Skeletal muscle satellite cell (primary cell): Measurements from ENCODE around the gene MS4A15.

ENCODE experiments used
- H3K27me3 ChIP-seq: 2 replicates; pipeline ENCODE4 v1.7.0; 2013; ENCODE audit warnings: low read length; ENCODE audit not compliant: control insufficient read depth, insufficient read depth
- H3K36me3 ChIP-seq: 2 replicates; pipeline ENCODE4 v1.7.0; 2013; ENCODE audit warnings: mild to moderate bottlenecking, control low read depth, low read length; ENCODE audit not compliant: insufficient read depth
- H3K4me1 ChIP-seq: 2 replicates; pipeline ENCODE4 v1.7.0; 2013; ENCODE audit warnings: low read length; ENCODE audit not compliant: control insufficient read depth, insufficient read depth
- H3K4me2 ChIP-seq: 2 replicates; pipeline ENCODE4 v1.7.0; 2013; ENCODE audit warnings: mild to moderate bottlenecking, low read length
- H3K4me3 ChIP-seq: 2 replicates; pipeline ENCODE4 v1.7.0; 2013; ENCODE audit warnings: low read length
- H3K9ac ChIP-seq: 2 replicates; pipeline ENCODE4 v1.7.0; 2013; ENCODE audit warnings: mild to moderate bottlenecking, low read depth, low read length, moderate library complexity
- H3K9me3 ChIP-seq: replicated peaks from 2 replicates; pipeline ENCODE4 v1.7.0; 2013; ENCODE audit warnings: mild to moderate bottlenecking, control low read depth, low read length

Gene MS4A15

GRCh38 chr11:60780065-60780464, 23.4 kb downstream of the MS4A15 start:
- Histone ChIP-seq H3K9ac (no peak overlapping the region), H3K27me3 (peaks cover 8% of the 10 kb centered on the region), H3K4me3 (no peak overlapping the region), H3K9me3 (no peaks in the 10 kb centered on the region), H3K36me3 (no peaks in the 10 kb centered on the region), H3K4me2 (no peak overlapping the region), H3K4me1 (peaks cover 8% of the 10 kb centered on the region)

DNA sequence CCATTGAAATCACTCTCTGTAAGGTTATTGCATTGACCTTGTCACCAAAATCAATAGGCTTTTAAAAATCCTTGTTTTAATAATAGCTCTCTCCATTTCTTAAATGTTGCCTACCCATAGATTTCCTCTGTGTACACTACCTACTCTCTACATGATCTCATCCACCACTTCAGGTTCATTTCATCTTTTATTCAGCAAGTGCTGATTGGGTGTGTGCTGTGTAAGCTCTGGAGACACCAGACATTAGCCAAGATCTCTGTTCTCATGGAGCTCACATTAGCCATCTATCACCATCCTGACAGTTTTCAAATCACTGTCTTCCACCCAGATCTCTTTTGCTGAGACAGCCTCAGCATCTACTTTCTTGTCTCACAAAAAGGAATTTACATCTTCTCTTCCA, 24.1 kb downstream of the MS4A15 start:
- Histone ChIP-seq H3K9ac (no peak overlapping the region), H3K4me1 (peaks cover 8% of the 10 kb centered on the region), H3K36me3 (no peaks in the 10 kb centered on the region), H3K27me3 (peaks cover 9% of the 10 kb centered on the region), H3K9me3 (no peaks in the 10 kb centered on the region), H3K4me2 (no peak overlapping the region), H3K4me3 (no peak overlapping the region)

DNA sequence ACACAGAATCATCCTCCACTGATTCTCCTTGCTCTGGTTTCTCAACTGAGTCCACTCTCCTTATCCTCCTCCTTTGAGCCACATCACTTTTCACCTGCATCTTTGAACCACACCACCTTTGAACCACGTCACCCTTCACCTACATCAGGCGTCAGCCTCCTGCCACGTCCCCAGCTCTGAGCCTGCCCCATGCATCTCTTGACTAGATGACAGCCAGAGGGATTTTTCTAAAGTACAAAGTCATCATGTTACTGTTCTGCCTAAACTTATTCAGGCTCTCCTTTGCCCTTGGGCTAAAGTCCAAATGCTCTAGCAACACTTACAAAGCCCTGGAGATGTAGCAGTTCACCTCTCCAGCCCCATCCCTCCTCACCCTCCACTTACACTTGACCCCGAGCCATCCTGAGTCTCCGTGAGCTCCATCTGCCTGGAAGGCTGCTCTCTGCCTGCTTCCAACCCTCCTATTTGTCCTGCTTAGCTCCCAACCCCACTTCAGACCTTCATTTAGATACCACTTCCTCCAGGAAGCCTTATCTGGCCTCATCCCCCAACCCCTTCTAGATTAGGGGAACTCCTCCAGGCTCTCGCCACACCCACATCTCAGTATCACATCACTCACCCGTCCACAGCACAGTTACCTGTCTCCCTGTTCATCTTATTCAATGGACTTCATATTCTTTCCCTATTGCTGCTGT, 24.8 kb downstream of the MS4A15 start:
- Histone ChIP-seq H3K9me3 (no peaks in the 10 kb centered on the region), H3K27me3 (peaks cover 9% of the 10 kb centered on the region), H3K4me2 (no peak overlapping the region), H3K4me3 (no peak overlapping the region), H3K4me1 (peaks cover 8% of the 10 kb centered on the region), H3K9ac (no peak overlapping the region), H3K36me3 (no peaks in the 10 kb centered on the region)

GRCh38 chr11:60781981-60782316, 25.3 kb downstream of the MS4A15 start:
- Histone ChIP-seq H3K4me3 (no peak overlapping the region), H3K36me3 (no peaks in the 10 kb centered on the region), H3K9me3 (no peaks in the 10 kb centered on the region), H3K4me1 (peaks cover 5% of the 10 kb centered on the region), H3K4me2 (no peak overlapping the region), H3K27me3 (peaks cover 9% of the 10 kb centered on the region), H3K9ac (no peak overlapping the region)

DNA sequence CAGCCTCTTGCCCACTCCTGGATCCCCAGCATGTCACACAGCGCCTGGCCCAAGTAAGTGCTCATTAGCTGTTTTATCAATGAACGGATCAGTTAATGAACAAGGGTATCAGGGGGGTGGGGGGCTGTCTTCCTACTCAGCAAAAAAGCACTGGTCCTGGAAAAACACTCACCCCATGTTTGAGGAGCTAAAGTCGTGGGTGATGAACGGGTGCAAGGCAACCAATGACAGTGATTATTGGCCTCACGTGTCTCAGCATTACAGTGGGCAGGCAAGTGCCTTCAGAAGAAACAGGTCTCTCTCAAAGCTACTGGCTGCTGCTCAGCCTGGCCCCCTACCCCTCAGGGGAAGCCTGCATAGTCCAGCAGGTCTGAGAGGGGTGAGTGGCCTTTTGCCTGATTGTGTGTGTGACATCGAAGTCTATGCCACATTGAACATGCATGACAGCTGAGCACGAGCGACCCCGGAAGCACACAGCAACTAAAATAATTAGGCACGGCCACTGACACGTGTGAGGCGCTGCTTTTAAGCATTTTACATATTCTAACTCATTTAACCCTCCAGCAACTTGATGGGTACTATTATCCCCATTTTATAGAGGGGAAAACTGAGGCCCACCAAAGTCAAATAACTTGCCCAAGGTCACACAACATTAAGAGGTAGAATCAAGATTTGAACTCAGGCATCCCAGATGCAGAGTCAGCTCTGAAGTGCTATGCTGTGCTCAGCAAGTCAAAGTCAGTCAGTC, 25.9 kb downstream of the MS4A15 start:
- Histone ChIP-seq H3K36me3 (no peaks in the 10 kb centered on the region), H3K4me3 (no peak overlapping the region), H3K9ac (no peak overlapping the region), H3K4me2 (no peak overlapping the region), H3K9me3 (no peaks in the 10 kb centered on the region), H3K4me1 (no peaks in the 10 kb centered on the region), H3K27me3 (peaks cover 9% of the 10 kb centered on the region)

- no peaks in the 10 kb centered on the region for H3K36me3 ChIP-seq
- H3K27me3 ChIP-seq: peaks cover 9% of the 10 kb centered on the region
- no peak overlapping the region for H3K9ac ChIP-seq
- H3K9me3 ChIP-seq: no peaks in the 10 kb centered on the region
- no peak overlapping the region for H3K4me2 ChIP-seq
- no peak overlapping the region for H3K4me3 ChIP-seq
- H3K4me1 ChIP-seq: no peaks in the 10 kb centered on the region
Measured at GRCh38 chr11:60783141-60783484, 26.4 kb downstream of the MS4A15 start.

DNA sequence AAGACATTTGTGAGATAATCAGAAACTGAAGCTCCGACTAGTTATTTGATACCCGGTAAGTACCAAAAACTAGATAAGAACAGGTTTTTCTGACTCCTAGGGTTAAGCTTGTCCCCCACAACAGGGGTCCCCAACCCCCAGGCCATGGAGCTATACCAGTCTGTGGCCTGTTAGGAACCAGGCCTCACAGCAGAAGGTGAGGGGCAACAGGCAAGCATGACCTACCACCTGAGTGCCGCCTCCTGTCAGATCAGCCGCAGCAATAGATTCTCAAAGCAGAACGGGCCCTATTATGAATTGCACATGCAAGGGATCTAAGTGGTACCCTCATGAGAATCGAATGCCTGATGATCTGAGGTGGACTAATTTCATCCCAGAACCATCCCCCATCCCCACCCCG, 27.2 kb downstream of the MS4A15 start:
- H3K36me3 ChIP-seq: no peaks in the 10 kb centered on the region
- H3K9ac ChIP-seq: no peak overlapping the region
- H3K27me3 ChIP-seq: peaks cover 9% of the 10 kb centered on the region
- H3K9me3 ChIP-seq: no peaks in the 10 kb centered on the region
- H3K4me1 ChIP-seq: no peaks in the 10 kb centered on the region
- no peak overlapping the region for H3K4me2 ChIP-seq
- no peak overlapping the region for H3K4me3 ChIP-seq

GRCh38 chr11:60785136-60785535, 28.5 kb downstream of the MS4A15 start, which contains the start of gene MS4A10:
Gene MS4A10 (plus strand): TSS chr11:60785333. CDS start chr11:60790336, 5,003 bp downstream.
- Histone ChIP-seq H3K9me3 (no peaks in the 10 kb centered on the region), H3K4me1 (no peaks in the 10 kb centered on the region), H3K36me3 (no peaks in the 10 kb centered on the region), H3K4me2 (no peak within 1 kb of the TSS), H3K27me3 (peaks cover 9% of the 10 kb centered on the region), H3K4me3 (no peak within 1 kb of the TSS), H3K9ac (no peak within 1 kb of the TSS)

- H3K9ac ChIP-seq: no peak overlapping the region
- H3K4me2 ChIP-seq: no peak overlapping the region
- no peaks in the 10 kb centered on the region for H3K9me3 ChIP-seq
- H3K4me3 ChIP-seq: no peak overlapping the region
- H3K4me1 ChIP-seq: no peaks in the 10 kb centered on the region
- H3K27me3 ChIP-seq: peaks cover 7% of the 10 kb centered on the region
- H3K36me3 ChIP-seq: no peaks in the 10 kb centered on the region
Measured at GRCh38 chr11:60785806-60786361, 29.2 kb downstream of the MS4A15 start.

DNA sequence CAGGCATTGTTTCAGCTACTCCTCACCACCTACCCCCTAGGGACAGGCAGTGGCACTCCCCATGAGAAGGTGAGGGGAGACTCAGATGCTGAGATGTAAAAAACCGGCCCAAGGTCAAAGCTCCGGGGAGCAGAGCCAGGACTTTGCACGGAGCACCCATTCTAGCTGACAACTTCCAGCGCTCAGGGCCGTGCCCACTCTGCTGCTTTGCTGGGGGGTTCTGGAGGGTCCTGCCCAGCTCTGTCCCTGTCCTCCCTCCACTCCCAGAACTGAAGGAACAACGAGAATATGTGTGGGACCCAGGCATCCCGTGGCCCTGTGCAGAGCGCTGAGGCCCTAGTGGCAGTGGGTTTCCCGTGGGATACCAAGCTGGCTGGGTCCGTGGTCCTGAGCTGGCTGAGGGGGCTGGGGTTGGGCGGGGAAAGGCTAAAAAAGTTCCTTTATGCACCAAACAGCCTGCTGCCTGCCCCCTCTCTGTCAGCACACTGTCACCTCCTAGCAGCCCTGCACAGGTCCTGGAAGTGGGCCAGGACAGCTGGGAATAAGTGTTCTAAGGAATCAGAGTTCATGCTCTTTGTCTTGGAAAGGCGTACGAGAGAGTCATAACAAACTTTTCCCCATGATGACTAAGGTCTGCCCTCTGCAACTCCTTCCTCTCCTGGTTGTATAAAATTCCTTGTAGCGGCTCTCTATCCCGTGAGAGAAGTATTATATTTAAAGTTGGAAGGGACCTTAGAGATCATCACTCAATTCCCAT, 30.3 kb downstream of the MS4A15 start:
- Histone ChIP-seq H3K4me2 (no peak overlapping the region), H3K27me3 (peaks cover 6% of the 10 kb centered on the region), H3K9me3 (no peaks in the 10 kb centered on the region), H3K4me3 (no peak overlapping the region), H3K4me1 (no peaks in the 10 kb centered on the region), H3K36me3 (no peaks in the 10 kb centered on the region), H3K9ac (no peak overlapping the region)

- Histone ChIP-seq H3K9ac (no peak overlapping the region), H3K4me2 (no peak overlapping the region), H3K4me1 (no peaks in the 10 kb centered on the region), H3K27me3 (peaks cover 17% of the 10 kb centered on the region), H3K36me3 (no peaks in the 10 kb centered on the region), H3K9me3 (no peaks in the 10 kb centered on the region), H3K4me3 (no peak overlapping the region)
Measured at GRCh38 chr11:60788401-60789125, 31.9 kb downstream of the MS4A15 start.
